ENCODE data around the gene ZDHHC21. TPM values are rescaled to one million over a fixed set of nuclear protein-coding genes. Genes with fewer than 3 reads are reported as not detected.
A peak's percentile ranks its signal among the peaks of the same experiment; 100 is the strongest.

Gene ZDHHC21
- total RNA-seq, 1 experiment from 2014 or later, result 9.0 TPM

DNA sequence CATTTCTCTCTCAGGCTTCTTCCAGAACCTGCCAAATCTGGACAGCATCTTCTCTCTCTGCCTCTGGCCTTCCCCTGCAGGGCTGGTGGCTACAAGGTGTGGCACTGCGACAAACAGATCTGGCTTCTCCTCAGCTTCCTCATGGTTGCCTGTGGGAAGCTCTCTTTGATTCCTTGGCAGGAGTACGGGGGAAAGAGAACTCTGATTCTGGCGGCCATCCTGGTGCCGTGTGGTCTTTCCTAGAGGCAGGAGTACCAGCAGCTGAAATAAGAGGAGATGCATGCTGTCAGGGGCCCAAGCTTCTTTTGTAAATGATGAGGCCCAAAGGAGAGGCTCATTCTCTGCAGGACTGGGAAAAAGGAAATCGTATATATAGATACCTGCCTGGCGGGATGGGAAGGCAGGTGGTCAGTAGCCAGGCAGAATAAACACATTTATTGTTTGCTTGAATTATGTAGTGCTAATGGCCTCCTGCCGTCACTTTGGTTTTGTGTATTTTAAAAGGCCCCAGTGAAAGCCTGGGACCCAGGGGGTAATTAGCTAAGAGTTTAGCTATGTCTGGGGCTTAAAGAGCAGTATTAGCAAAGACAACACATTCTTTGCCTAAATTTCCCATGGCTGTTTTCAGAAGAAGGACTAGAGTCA is 29.3 kb upstream of the ZDHHC21 start, which contains the start of gene CER1:
TSS of gene CER1 (minus strand) at position 343 of the 645 bp plus-strand sequence. CDS start at position 282, 61 bp downstream.
- H2BK5ac ChIP-seq (ENCODE audit: insufficient read length, low read length), result no peak within 1 kb of the TSS
- Mint-ChIP-seq H3K4me3 (peak within 1 kb of the TSS; percentile 67 to 70), H3K9me3 (no peaks in the 10 kb centered on the region; a peak in 1 of 5 replicates), H3K4me1 (peaks cover 26 to 37% of the 10 kb centered on the region in 2 experiments), H3K27ac (peak within 1 kb of the TSS in 2 of 3 experiments; percentile 20 to 37; a peak in 5 of 7 replicates), H3K27me3 (ENCODE audit: low read depth) (peaks cover 83% of the 10 kb centered on the region), H3K36me3 (ENCODE audit: insufficient read depth in 1 of 3, low read depth in 3 of 3) (peaks cover 0 to 1% (median 0%) of the 10 kb centered on the region in 3 experiments; a peak in 1 of 7 replicates)
- no peak for TF ChIP-seq CTCF (conservative IDR thresholded peaks at IDR 0.05)
- H2AK5ac ChIP-seq (ENCODE audit: insufficient read length, low read length), result peak within 1 kb of the TSS; percentile 89
- peak within 1 kb of the TSS; percentile 13 for H3K27ac ChIP-seq (ENCODE audit: insufficient read length, low read depth, low read length)
- no peak within 1 kb of the TSS for H3T11ph ChIP-seq (ENCODE audit: low read length)
- H4K20me1 ChIP-seq (ENCODE audit: control insufficient read depth, insufficient read depth, insufficient read length), result no peaks in the 10 kb centered on the region
- H2BK20ac ChIP-seq (ENCODE audit: low read depth, low read length, poor library complexity, severe bottlenecking), result no peak within 1 kb of the TSS
- H3K14ac ChIP-seq (ENCODE audit: insufficient read depth, low read length), result peak within 1 kb of the TSS; percentile 49; the same call in 1 of the 2 replicates
- no peak within 1 kb of the TSS for H2BK15ac ChIP-seq (ENCODE audit: low read depth, low read length)
- H3K23ac ChIP-seq (ENCODE audit: insufficient read length, low read depth, low read length), result no peak within 1 kb of the TSS
- no CpG with 5 or more reads among the region's 7 CpGs for WGBS (ENCODE audit: extremely low coverage, insufficient read length, low lambda C conversion rate)
- no peaks in the 10 kb centered on the region for H3K9me3 ChIP-seq (ENCODE audit: control insufficient read depth, low read depth, low read length)
- no peak within 1 kb of the TSS for H2BK120ac ChIP-seq (ENCODE audit: low read depth, low read length, poor library complexity, severe bottlenecking)
- H3K9ac ChIP-seq (ENCODE audit: extremely low read depth, insufficient read length, low read length), result peak within 1 kb of the TSS; percentile 45
- no peak within 1 kb of the TSS for H3K4ac ChIP-seq (ENCODE audit: low read depth, low read length)
- peak within 1 kb of the TSS; percentile 56 for H3K18ac ChIP-seq (ENCODE audit: insufficient read length, low read depth, low read length)
- peak; percentile 83 for DNase-seq
- no peaks in the 10 kb centered on the region for H3K79me2 ChIP-seq (ENCODE audit: insufficient read depth, low read length)
- peak within 1 kb of the TSS; percentile 41 for H3K4me2 ChIP-seq (ENCODE audit: insufficient read depth, insufficient read length, low read length)
- H3K79me1 ChIP-seq (ENCODE audit: insufficient read depth, low read depth, low read length, poor library complexity, severe bottlenecking), result no peaks in the 10 kb centered on the region
- H4K8ac ChIP-seq (replicated peaks; ENCODE audit: insufficient read length, low read depth, low read length), result no peak within 1 kb of the TSS
- H2BK12ac ChIP-seq (ENCODE audit: insufficient read length, low read depth, low read length), result no peak within 1 kb of the TSS
- no peaks in the 10 kb centered on the region for H3K23me2 ChIP-seq (ENCODE audit: insufficient read length, low read depth, low read length, poor library complexity, severe bottlenecking)
- no peak within 1 kb of the TSS for H3K56ac ChIP-seq (ENCODE audit: insufficient read length, low read depth, low read length)
- H3K27me3 ChIP-seq (ENCODE audit: insufficient read depth, low read length), result peaks cover 18% of the 10 kb centered on the region; the same call in 1 of the 2 replicates
- peaks cover 9% of the 10 kb centered on the region; the same call in 1 of the 2 replicates for H3K4me1 ChIP-seq (ENCODE audit: insufficient read depth, low read length)
- H4K91ac ChIP-seq (ENCODE audit: insufficient read length, low read depth, low read length), result peak within 1 kb of the TSS; percentile 53
- peak within 1 kb of the TSS; percentile 74 for H4K5ac ChIP-seq (ENCODE audit: insufficient read length, low read depth, low read length)
- H2AFZ ChIP-seq (ENCODE audit: low read length), result no peak within 1 kb of the TSS
